Suppressor macrophage treated with lipopolysaccharide for 4 hours (primary cell): ENCODE results near the gene SCOC.
"Not testable (repeated sequence)": the region's sequence is repeated elsewhere in the genome, so short reads cannot be mapped to it uniquely, and the experiment has no call there.

ENCODE experiments used
- DNase-seq: peaks from one replicate; pipeline ENCODE4 v3.0.0-alpha.2; 2020

Gene SCOC

GRCh38 chr4:140363051-140363450 lies 10.4 kb upstream of the SCOC start:
- no peak for DNase-seq

GRCh38 chr4:140363558-140363957 lies 9.9 kb upstream of the SCOC start:
- no peak for DNase-seq

GRCh38 chr4:140367738-140368137 lies 5.7 kb upstream of the SCOC start:
- DNase-seq = no peak

- no peak for DNase-seq
Measured at GRCh38 chr4:140368686-140369085, 4.8 kb upstream of the SCOC start.

- DNase-seq = peak; percentile 39
Measured at GRCh38 chr4:140372751-140373327, 607 bp upstream of the SCOC start.

GRCh38 chr4:140374130-140374477 lies 658 bp downstream of the SCOC start:
- DNase-seq = peak; percentile 6

GRCh38 chr4:140382732-140383131 lies 9.3 kb downstream of the SCOC start:
- no peak for DNase-seq

GRCh38 chr4:140388015-140388414 lies 14.6 kb downstream of the SCOC start:
- DNase-seq = no peak

- DNase-seq = no peak
Measured at GRCh38 chr4:140395668-140396067, 22.2 kb downstream of the SCOC start.

- DNase-seq = no peak
Measured at GRCh38 chr4:140400111-140400510, 26.7 kb downstream of the SCOC start.

- DNase-seq = no peak
Measured at GRCh38 chr4:140406292-140406691, 32.8 kb downstream of the SCOC start.

GRCh38 chr4:140408974-140409373 lies 35.5 kb downstream of the SCOC start:
- no peak for DNase-seq

- not testable (repeated sequence) for DNase-seq
Measured at GRCh38 chr4:140413130-140413969, 39.9 kb downstream of the SCOC start.

GRCh38 chr4:140423106-140423505 lies 49.7 kb downstream of the SCOC start:
- DNase-seq = no peak

- no peak for DNase-seq
Measured at GRCh38 chr4:140426610-140427105, 53.2 kb downstream of the SCOC start.

- DNase-seq = peak; percentile 56
Measured at GRCh38 chr4:140427106-140427918, 53.9 kb downstream of the SCOC start, which contains the start of gene CLGN. Gene CLGN (minus strand): TSS chr4:140427648. CDS start chr4:140413078, 14,570 bp downstream.

- DNase-seq = peak; percentile 25
Measured at GRCh38 chr4:140427919-140428471, 54.5 kb downstream of the SCOC start.
